Ecto neural progenitor cell (in vitro differentiated cells): ENCODE results near the gene RNGTT.
"Not testable (repeated sequence)": the region's sequence is repeated elsewhere in the genome, so short reads cannot be mapped to it uniquely, and the experiment has no call there.

Experiments
- DNase-seq: peaks from one replicate; pipeline ENCODE4 v3.0.0-alpha.2; 2018; ENCODE audit warnings: low spot score

The RNGTT gene

GRCh38 chr6:88910922-88911778 lies 52.3 kb downstream of the RNGTT start:
- no peak for DNase-seq

DNA sequence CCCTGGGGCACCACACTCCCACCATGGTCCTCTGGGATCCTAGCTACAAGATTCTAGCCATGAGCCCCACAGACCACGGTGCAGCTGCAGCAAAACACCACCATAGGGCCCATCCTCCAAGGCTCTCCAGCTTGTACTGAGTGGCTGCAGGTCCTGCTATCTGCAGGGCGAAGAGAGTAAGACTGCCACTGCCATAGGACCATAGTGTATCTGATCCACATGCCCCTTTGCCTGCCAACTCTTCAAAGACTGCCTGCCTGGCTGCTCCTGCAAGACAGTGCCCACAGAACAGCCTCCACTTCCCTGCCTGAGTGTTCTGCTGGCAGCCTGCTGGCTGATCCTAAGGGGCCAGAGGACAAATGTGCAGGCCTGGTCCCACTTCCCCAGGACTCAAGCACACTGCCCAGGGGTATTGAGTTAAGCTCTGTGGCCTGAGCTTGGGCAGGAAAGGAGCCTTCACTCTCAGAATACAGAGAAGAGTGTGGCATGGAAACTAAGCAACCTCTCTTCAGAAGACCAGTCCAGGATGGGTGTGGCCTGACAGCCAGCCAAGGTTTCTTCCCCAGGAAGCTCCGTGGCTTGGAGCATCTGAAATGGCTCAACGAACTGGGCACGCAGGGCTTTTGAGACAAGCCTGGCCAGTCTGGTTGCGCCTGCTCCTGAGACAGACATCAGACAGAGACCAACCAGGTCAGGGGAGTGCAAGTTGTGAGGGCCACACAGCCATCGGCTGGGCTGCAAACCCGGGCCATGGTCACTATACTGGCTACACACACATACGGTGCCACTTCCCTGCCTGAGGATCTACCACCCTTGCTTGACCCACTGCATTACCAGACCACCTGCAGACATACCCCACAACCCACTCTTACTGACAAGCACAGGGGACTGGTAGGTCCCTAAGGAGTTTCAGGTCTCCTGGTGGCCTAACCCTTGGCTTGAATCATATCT lies 54.5 kb downstream of the RNGTT start:
- DNase-seq, result no peak

- not testable (repeated sequence) for DNase-seq
Measured at GRCh38 chr6:88907148-88907547, 56.3 kb downstream of the RNGTT start.

DNA sequence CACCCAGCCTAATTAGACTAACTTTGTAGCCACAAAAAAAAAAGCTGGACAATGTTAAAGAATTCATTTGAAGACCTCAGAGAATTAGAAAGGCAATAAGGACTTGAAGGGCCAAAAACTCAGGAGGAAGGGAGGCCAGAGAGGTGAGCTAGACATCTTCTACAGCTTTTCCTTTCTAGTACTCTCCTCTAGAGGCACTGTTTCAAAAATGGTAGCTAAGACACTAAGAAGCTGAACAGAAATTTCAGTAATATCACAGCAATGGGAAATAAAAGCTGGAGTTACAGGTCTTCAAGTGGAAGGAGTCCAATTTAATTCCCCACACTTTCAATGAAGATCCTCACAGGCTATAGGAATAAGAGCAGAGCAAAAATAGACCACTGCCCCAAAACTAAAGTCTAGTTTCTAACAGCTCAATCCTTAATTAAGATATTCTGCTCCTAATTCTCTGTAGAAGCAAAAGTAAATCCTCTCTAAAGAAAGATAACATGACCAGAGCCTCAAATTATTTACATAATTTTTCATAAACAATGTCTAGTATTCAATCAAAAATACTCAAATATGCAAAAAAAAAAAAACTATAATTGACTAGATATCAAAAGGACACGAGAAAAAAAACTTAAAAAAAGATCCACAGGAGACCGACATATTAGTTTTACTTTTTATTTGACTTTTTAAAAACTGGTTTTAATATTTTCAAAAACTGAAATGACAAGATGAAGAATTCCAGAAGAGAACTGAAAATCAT lies 63.7 kb downstream of the RNGTT start:
- DNase-seq, result no peak

GRCh38 chr6:88895911-88896310 lies 67.5 kb downstream of the RNGTT start:
- no peak for DNase-seq

DNA sequence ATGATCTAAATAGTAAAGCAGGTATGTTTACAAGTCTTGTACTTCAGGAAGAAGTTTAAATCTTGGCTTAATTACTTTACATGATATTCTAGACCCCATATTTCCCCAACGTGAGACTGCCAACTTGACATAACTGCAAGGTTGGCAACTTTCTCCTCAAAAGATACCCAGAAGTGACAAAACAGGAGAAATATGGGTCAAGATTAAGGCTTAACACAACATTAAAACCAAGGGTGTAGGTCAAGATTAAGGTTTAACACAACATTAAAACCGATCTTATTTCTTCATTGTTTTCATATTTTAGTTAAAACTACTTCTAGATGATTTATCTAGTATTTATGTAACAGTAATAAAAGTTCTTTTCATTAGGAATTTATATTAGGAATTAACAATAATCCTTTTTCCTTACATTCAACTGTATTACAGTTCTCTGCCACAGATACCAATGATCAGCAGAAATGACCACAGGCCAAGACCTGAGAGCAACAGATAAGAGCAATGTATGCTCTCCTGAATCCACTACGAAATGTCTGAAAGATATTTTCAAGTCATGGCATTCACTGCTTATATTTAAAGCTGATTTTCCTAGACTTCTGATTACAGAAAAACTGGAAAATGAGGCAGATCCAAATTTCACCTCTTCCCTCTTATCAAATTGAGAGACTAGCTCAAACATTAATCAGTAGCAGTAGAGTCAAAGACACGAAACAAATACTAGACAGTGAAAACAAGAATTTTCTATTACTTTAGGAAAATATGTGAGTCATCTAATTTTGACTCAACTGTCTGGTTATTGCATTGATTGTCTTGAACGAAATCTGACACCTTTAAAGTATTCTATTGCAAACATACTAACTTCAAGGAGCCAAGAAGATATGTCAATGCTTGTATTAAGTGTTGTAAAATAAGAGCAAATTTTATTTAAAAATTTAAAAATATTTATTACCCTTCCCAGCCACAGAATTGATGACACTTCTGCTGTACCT lies 72.3 kb downstream of the RNGTT start:
- DNase-seq, result no peak

GRCh38 chr6:88890394-88890793 lies 73.0 kb downstream of the RNGTT start:
- no peak for DNase-seq

- DNase-seq, result no peak
Measured at GRCh38 chr6:88884361-88884760, 79.1 kb downstream of the RNGTT start.

DNA sequence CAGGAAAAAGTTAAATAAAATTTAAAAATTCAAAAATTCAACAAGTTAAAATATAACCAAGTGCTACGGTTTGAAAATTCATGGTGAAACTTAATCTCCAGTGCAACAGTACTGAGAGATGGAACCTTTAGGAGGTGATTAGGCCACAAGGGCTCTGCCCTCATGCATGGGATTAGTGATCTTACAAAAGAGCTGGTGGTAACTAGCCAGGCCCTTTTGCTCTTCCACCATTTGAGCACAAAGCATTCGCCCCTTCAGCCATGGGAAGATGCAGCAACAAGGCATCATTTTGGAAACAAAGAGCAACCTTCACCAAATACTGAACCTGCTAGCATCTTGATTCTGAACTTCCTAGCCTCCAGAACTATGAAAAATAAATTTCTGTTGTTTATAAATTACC lies 80.9 kb downstream of the RNGTT start:
- peak; percentile 46 for DNase-seq

DNA sequence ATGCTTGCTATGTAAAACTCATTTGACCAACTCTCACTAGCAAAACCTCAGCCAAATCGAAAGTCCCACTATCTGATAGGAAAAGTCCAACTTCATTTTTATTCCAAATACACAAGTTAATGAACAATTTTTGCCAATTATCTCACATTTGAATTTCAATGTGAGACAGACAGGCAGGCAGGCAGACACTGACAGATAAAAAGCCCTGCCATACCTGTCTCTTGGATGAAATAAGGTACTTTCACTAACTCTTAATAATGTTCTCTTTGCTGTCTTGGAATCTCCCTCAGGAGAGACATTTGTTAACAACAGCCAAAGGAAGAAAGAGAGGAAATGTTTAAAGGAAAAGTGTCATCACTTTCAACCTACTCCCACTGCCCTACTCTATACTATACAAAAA lies 82.0 kb downstream of the RNGTT start:
- no peak for DNase-seq

- DNase-seq, result no peak
Measured at GRCh38 chr6:88880021-88880420, 83.4 kb downstream of the RNGTT start.

GRCh38 chr6:88877893-88878292 lies 85.5 kb downstream of the RNGTT start:
- DNase-seq, result no peak

DNA sequence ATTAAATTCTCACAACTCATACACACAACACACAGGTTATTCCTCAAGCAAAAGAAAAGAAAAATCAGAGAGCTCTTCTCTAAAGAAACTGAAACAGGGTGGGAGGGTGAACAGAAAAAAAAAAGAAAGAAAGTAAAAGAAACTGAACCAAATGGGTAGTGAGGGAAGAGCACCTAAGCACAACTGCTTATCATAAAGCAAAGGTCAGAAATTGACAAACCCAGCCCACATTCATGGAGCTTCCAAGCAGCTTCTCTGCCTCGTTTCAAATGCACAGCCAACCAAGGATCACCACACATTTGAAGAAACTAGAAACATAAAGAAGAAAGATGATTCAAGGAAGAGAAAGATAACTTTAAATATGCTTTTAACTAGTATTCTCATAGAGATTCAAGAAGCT lies 90.5 kb downstream of the RNGTT start:
- DNase-seq, result no peak

- DNase-seq, result no peak
Measured at GRCh38 chr6:88871498-88871897, 91.9 kb downstream of the RNGTT start.

DNA sequence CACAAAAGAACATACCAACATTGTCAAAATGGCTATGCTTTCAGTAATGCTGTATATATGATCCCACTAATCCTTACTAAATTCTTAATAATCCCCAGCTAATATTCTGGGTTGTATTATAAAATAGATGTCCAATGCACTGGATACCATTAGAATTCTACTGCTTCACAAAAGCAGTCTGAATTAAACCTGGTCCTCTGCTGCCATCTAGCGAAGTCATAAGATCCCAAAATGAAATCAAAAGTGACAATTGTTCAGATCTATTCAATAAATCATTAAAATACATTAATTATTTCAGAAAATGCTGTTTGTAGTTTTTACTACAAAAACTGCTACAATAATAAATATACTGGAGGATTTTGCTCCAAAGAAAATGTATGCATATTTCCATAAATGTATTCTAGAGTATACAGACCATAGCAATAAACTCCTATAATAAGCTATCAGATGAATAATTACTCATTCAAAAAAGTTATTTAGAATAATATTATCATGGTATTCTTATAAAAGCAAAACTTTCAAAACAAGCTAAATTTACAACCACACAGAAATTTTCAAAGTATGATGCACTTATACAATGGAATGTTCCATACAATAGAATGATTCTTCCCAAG lies 92.6 kb downstream of the RNGTT start:
- DNase-seq, result no peak

- DNase-seq, result no peak
Measured at GRCh38 chr6:88869263-88870020, 94.0 kb downstream of the RNGTT start.

DNA sequence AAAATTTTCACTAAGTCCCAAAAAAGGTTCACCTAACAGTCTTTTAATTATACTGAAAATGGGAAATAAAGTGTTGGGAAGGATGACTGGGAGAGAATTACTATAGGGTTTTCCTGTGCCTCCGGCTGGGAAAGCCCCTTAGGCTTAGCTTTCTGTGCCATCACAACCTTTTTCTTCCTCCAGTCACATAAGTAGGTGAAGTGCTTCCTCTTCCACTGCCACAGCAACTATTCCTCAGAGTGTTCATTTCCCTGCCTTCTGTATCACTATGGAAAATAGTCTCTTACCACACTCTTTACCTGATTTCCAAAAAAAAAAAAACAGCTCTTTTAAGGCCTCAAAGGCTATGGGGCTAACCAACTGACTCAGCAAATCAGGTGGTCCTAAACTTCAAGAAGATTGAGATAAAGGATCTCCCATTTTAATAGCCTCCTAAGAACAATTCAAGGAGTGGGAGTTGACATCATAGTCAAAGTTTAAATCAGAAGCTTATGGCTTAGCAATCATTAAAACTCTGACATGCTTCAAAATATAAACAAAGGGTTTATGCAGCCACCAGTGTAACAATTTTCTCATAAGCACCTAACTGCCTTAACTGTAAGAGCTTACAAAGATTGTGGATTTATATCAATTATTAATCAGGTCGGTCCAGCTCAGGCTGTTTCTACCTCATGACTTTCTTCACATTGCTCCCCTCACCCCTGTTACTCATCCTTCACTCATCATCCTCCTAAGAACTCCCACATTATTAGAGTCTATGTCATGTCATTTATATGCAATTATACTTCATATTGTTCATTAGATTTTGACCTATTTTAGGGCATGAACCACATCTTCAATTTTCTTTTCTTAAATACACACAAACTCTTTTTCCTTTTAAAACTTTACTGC lies 95.3 kb downstream of the RNGTT start:
- no peak for DNase-seq

GRCh38 chr6:88866856-88867255 lies 96.6 kb downstream of the RNGTT start:
- DNase-seq, result no peak

DNA sequence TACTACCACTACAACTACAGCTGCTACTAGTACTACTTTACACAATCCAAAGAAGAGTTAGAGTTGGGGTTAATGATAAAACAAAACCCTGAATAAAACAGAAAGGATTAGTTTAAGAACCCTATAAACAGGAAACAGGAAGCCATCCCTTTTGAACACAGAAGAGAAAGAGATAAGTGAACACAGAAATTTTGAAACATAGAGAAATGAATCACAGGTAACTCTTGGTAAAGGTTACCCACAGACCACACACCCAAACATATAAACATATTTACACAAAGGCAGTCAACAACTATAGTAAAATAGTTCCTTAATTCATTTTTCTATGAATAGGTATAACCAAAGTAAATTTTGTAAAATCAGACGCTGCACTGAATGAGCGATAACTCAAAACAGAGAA lies 98.1 kb downstream of the RNGTT start:
- no peak for DNase-seq
